ENCODE measurements around the gene CNN2.

DNA sequence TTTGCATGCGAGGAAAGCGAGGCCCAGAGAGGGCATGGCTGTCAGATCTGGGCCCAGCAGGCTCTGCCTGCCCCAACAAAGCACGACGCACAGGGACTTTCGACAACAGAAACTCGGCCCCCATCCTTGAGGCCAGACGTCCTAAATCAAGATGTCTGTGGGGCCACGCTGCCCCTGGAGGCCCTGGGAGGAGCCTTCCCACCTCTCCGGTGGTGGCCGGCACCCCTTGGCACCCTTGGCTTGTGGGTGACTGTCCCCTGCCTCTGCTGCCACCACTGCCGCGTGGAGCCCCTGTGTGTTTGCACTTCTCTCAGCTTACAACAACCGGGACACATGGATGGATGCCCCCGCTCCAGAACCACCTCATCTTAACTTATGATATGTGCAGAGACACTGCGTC lies 37.9 kb upstream of the CNN2 start:
- TF ChIP-seq ZBTB20 (CRISPR knock-in tag; IDR thresholded peaks at IDR 0.05; ENCODE audit: borderline replicate concordance, low read depth) (no peak), MAFK (conservative IDR thresholded peaks at IDR 0.05 in 1 of 2, IDR thresholded peaks at IDR 0.05 in 1 of 2; ENCODE audit: low read length in 2 of 2) (no peak), NFYB (CRISPR knock-in tag; IDR thresholded peaks at IDR 0.05) (no peak), SNAPC2 (CRISPR knock-in tag; IDR thresholded peaks at IDR 0.05) (no peak), ZFP36L2 (CRISPR knock-in tag; IDR thresholded peaks at IDR 0.05) (no peak)
- TF ChIP-seq, protein P1, sequence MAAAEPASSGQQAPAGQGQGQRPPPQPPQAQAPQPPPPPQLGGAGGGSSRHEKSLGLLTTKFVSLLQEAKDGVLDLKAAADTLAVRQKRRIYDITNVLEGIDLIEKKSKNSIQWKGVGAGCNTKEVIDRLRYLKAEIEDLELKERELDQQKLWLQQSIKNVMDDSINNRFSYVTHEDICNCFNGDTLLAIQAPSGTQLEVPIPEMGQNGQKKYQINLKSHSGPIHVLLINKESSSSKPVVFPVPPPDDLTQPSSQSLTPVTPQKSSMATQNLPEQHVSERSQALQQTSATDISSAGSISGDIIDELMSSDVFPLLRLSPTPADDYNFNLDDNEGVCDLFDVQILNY (CRISPR knock-in tag; conservative IDR thresholded peaks at IDR 0.05), result no peak
- TF ChIP-seq, protein P2, sequence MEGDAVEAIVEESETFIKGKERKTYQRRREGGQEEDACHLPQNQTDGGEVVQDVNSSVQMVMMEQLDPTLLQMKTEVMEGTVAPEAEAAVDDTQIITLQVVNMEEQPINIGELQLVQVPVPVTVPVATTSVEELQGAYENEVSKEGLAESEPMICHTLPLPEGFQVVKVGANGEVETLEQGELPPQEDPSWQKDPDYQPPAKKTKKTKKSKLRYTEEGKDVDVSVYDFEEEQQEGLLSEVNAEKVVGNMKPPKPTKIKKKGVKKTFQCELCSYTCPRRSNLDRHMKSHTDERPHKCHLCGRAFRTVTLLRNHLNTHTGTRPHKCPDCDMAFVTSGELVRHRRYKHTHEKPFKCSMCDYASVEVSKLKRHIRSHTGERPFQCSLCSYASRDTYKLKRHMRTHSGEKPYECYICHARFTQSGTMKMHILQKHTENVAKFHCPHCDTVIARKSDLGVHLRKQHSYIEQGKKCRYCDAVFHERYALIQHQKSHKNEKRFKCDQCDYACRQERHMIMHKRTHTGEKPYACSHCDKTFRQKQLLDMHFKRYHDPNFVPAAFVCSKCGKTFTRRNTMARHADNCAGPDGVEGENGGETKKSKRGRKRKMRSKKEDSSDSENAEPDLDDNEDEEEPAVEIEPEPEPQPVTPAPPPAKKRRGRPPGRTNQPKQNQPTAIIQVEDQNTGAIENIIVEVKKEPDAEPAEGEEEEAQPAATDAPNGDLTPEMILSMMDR (CRISPR knock-in tag; IDR thresholded peaks at IDR 0.05), result no peak

Data from HepG2 (cell line).